Stromal cell of bone marrow (primary cell): ENCODE measurements around the gene KRTAP19-6.
"Not testable (repeated sequence)": the region's sequence is repeated elsewhere in the genome, so short reads cannot be mapped to it uniquely, and the experiment has no call there.

ENCODE experiments used
- DNase-seq: peaks from one replicate; pipeline ENCODE4 v3.0.0-alpha.2; 2012; ENCODE audit warnings: low read depth

The KRTAP19-6 gene, protein sequence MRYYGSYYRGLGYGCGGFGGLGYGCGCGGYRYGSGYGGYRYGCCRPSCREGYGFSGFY

DNA sequence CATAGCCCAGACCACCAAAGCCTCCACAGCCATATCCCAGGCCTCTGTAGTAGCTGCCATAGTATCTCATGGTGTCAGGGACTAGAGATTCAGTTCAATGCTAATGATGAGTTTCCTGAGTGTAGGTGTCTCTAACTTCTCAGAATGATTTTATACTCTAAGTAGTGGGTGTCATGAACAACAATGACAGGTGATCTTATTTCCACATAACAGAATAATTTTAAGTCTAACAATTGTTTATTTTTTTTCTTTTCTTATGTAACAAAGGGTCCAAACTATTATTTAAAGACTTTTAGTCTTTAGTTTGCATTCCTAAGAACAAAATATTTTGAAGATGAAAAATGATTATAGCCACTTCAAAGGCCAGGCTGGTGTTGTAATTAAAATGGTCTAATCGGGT, at the start of gene KRTAP19-6:
TSS of gene KRTAP19-6 (minus strand) at position 101 of the 400 bp plus-strand sequence. CDS start at position 70, 31 bp downstream.
- no peak for DNase-seq

DNA sequence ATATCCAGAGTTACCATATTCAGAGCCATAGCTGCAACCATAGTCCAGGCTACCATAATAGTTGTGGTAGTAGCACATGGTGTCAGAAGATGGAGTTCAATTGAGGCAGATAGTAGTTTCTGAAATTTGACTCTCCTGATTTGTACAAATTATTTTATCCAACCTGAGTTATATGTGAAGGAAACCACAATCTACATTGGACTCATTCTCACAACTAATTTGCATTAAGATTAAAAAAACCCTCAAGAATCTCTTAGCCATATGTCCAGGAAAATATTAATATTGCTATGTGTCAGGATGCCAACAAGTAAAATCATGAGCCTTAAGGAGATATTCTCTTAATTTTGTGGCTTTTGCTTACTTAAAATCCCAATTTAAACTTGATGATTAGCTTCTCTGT, 48.6 kb upstream of the KRTAP19-6 start, which contains the start of gene KRTAP22-2:
TSS of gene KRTAP22-2 (minus strand) at position 101 of the 400 bp plus-strand sequence.
- no peak for DNase-seq

DNA sequence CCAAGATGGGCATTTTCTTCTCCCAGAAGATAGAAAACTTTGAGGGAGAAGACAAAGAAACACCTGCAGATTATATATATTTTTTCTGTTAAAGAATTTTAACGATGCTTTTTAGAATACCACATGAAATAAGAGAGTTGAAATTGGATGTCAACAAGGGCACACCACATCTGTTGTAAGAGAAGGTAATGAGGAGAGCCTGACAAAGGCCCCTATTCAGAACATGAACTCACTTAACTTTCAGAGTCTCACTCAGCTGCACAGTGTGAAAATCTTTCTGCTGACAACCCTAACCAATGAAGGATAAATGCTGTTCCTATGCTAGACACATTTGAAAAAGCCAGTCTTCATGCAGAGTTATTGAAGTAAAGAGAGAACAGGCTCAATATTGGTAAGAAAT, 41.2 kb upstream of the KRTAP19-6 start:
- DNase-seq, result no peak

DNA sequence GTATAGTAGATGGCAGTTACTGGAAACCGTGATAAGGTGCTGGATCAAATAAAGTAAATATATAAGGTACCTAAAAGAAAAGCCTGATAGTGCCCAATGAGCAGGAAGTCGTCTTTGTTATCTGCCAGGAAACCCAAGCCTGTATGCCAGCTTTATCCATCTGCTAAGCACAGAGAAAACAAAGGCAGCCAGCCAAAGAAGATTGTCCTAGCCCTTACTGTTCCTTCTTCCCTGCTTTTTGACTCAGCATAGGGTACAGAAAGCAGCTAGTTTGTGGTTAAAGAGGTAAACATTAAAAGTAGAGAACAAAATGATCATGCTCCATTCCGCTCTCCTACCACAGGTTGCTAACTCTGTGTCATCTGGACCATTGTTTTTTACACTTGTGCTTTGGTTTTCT, 38.5 kb upstream of the KRTAP19-6 start:
- no peak for DNase-seq

DNA sequence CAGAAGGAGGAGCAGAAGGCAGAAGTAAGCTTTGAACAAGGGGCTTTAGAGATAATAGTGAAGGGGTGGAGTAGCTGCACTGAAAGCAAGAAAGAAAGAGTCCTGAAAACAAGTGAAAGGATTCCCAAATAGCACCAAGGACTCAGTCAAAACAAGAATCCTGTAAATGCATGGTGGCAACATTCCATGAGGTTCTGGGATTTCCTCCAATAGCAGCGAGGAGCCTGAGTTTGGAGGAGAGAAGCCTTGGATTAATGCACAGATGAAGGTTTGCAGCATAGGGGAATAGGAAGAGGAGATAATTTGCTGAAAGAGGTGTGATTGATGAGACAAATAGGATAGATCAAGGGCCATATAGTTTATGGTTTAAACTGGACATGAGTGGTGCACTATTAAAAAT, 37.7 kb upstream of the KRTAP19-6 start:
- DNase-seq, result no peak

DNA sequence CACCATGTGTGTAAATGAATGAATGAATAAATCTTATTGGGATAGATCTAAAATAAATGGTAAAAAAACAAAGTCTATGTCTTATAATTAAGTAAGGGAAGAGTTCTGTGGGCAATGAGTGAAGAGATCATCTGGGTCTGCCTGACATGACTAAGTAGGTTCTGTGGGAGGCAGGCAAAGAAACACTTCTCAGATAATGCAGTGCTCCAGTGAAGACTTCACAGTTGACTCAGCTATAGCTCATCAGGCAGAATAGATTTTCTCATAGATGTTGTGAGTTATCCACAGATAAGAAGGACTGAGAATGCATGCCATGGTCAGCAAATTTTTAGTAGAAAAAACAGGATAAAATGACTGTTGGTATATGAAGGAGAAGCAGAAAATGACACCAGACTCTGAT, 36.1 kb upstream of the KRTAP19-6 start:
- no peak for DNase-seq

DNA sequence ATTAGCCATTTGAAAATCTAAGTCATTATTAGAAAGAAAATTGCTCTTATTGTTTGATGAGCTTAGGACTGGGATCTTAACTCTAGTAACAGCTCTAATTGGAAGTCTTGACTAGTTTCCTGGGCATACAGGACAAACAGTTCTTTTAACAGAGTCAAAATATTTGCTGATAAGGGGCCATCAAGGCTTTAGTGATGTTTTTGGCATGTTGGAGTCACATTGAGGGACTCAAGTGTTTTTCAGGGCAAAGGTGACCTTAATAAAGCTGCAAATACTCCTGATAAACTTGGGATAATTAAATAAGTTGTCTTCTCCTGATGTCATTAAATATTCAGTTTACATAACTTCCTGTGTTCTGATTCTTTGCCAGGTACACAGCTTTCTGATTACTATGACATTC, 26.0 kb upstream of the KRTAP19-6 start:
- DNase-seq, result no peak

DNA sequence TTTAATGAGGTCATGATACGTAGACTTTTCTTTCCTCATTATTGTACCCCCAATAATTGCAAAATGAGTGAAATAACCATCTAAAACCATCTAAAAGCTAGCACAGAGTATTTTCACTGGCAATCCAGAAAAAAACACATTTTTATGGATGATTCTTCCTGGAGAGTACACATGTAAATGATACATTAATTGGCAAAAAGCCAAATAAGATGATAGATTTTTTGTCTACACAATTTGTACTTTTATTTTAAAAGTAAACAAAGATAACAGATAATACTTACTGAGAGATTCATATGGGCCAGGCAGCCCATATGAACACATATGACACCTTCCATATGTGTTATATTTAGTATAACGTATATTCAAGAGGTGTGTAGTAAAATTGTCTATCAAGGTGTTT, 22.0 kb upstream of the KRTAP19-6 start:
- no peak for DNase-seq

DNA sequence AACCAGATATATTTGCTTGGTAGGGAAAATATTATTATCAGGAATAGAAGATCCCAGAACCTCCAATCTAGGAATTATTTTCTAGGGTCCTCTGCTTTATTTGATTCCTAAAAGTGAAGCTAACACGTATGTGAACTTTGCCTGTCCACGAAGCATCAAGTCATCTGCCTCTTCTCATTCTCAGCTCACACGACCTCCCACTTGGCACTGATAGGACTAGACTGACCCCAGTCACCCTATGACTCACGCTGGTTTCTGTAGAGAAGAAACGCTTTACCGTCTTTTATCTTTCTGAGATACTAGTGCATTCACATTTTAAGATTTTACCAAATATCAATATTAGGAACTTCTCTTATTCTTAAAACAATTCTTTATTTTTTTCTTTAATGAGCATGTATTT, 21.4 kb upstream of the KRTAP19-6 start:
- no peak for DNase-seq

DNA sequence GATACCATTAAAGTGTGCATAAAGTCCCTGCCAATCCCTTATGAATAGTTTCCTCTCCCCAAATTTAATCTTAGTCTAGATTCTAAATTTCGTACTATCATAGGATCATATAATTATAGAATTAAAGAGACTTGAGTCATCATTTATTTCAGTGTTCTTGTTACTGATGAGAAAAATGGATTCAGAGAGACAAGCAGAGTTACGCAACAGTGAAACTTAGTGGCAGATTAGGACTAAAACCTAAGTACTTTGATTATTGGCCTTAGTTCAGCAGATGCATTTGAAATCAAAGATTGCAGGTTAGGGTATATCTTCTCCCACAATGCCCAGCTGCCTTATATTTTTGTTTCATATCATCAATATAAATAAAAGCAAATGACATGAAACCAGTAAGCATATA, 20.3 kb upstream of the KRTAP19-6 start:
- no peak for DNase-seq

DNA sequence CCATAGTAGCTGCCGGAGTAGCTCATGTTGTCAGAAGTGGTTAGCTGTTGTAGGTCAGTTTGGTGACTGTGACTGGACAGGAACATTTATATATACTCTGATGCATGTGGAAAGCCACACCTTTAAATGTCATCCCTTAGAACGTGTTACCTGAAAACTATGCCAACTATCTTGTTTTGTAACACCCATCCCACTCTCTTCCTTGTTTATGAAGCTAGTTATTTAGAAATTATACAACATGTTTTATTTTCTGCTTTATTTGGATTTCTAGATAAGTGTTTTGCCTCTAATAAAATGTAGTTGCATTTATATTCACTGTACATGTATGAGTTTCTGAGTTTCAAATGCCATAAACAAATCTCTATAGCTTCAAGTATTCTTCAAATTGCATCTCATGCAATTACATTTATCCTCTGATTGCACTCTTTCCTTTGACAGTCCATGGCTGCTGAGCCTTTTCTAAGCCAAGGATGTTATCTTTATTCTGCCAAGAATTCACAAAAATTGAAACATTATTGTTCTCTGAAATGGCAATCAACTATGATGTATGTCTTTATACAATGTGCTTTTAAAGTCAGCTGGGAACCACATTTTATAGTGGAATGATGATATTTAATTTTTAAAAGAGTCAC, 19.7 kb upstream of the KRTAP19-6 start, which contains the start of gene KRTAP19-7:
TSS of gene KRTAP19-7 (minus strand) at position 51 of the 632 bp plus-strand sequence. CDS start at position 26, 25 bp downstream.
- no peak for DNase-seq

DNA sequence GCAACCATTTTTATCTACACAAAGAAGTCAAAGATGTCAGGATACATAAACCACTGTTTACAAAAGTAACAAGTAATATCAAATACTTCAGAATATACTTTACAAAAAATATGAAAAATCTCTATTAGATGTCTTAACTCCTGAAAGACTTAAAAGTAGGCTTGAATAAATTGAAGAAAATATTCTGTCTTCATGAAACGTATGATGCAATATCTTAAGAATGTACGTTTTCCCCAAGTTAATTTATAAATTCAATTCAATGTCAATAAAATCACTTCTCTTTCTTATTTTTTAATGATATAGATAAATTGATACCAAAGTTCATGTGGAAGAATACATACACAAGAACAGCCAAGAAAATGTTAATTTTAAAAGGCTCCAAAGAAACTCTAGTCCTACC, 13.4 kb upstream of the KRTAP19-6 start:
- no peak for DNase-seq

DNA sequence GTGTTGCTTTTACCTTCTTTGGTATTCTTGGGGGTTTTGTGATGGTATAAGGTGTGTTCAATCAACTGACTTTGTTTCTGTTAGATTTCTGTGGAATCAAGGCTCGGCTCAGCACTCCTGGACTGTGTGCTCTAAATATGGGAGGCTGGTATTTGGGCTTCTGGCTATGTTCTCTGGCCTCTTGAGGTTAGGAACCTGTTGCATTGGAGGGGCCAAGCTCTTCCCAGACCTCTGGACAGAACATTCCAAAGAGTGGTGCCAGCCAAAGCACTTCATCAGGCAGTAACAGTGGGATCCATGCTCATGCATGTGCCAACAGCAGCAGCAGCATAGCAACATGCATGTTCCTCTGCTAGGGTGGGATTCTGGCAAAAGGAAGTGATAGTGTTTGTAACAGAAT, 11.1 kb upstream of the KRTAP19-6 start:
- no peak for DNase-seq

DNA sequence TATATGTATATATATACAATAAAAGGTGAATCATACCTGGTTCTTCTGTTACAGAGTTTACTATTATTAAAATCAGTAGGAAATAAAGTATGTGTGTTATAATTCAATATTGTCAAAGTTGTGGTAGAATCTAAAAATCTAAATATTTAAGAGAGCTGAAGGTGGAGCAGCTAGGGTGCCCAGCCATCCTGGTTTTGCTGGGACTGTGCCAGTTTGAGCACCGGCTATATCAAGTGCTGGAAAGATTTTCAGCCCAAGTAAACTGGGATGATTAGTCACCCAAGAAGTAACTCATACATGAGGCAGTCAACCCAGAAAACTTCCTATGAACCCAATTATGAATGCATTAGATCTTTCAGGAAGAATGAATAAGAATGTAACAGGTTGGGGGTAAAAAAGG, 22.8 kb downstream of the KRTAP19-6 start:
- no peak for DNase-seq

DNA sequence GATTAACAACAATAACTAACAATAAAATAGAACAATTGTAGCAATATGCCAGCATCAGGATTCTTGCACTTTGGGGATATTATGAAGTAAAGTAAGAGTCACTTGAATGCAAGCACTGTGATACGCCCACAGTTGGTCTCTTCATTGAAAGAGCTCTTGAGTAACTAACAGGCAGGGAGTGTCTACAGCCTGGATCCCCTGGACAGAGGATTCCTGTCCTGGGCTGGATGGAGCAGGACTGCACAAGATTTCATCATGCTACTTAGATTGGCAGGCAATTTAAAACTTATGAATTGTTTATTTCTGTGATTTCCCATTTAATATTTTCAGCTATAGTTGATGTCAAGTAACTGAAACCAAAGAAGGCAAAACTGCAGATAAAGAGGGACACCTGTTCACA, 26.0 kb downstream of the KRTAP19-6 start:
- no peak for DNase-seq

DNA sequence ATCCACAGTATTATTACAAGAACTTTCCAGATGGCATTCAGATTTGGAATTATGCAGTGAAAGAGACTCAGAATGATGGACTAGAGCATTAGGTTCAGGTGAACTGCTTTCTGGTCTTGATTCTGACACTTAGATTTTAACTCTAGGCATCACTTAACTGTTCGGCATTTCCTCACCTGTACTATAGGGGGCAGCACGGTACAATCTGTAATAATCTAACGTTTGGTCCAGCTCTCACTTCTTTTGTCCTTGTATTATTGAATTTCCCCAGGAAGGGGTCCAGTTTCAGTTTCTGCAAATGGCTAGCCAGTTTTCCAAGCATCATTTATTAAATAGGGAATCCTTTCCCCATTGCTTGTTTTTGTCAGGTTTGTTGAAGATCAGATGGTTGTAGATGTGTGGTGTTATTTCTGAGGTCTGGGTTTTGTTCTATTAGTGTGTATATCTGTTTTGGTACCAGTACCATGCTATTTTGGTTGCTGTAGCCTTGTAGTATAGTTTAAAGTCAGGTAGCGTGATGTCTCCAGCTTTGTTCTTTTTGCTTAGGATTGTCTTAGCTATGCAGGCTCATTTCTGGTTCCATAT, 36.0 kb downstream of the KRTAP19-6 start:
- DNase-seq, result not testable (repeated sequence)

DNA sequence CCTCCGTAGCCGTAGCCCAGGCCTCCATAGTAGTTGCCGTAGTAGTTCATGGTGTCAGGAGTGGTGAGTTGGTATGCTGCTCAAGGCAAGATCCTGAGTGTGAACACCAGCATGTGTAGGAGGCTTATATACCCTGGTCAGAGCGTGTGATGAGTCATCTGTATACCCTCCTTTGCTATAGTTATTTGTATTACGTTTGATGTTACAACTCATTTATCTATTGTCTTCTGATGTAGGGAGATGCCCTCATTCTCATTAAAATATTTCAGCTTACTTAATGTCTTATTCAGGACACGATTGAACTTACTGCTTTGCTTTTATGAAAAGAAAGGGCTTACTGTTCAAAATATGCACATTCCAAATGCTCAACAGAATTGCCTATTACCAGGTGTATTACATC, 39.6 kb downstream of the KRTAP19-6 start, which contains the start of gene KRTAP19-5:
TSS of gene KRTAP19-5 (minus strand) at position 101 of the 400 bp plus-strand sequence. CDS start at position 50, 51 bp downstream.
- DNase-seq, result no peak

DNA sequence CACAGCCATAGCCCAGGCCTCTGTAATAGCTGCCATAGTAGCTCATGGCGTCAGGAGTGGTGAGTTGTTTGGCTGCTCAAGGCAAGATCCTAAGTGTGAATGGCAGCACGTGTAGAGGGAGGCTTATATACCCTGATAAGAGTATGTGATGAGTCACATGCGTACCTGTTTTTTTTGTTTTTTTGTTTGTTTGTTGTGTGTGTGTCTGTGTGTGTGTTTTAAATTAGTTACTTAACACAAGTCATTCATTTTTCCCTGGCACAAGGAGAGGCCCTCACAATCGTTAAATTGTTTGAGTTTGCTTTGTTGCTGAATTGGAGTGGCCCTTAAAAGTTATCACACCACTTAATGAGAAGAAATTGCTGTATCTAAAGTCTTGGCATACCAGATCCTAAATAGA, 44.6 kb downstream of the KRTAP19-6 start, which contains the start of gene KRTAP19-4:
TSS of gene KRTAP19-4 (minus strand) at position 101 of the 400 bp plus-strand sequence. CDS start at position 46, 55 bp downstream.
- no peak for DNase-seq

DNA sequence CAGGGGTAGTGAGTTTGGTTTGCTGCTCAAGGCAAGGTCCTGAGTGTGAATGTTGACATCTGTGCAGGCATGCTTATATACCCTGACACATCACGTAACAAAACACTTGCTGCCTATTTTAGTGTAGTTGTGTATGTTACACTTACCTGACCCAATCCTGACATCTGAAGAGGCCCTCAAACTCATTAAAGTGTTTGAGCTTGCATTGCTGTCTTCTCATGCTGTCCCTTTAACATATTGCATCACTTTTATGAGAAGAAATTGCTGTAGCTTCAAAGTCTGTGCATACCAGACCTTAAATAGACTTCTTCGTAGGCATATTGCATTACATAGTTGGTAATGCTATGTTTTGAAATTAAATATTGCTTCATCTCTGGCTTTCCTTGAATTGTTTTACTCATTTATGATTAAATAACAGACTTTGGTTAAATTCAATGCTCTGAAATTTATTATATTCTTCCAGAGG, 49.7 kb downstream of the KRTAP19-6 start, which contains the start of gene KRTAP19-3:
TSS of gene KRTAP19-3 (minus strand) at position 51 of the 466 bp plus-strand sequence. CDS start 56 bp downstream, outside the sequence.
- no peak for DNase-seq
